GM21367 (cell line): ENCODE data around the gene GPATCH3.
"Not testable (repeated sequence)": the region's sequence is repeated elsewhere in the genome, so short reads cannot be mapped to it uniquely, and the experiment has no call there.

Experiments used
- ATAC-seq: cut with Tn5 transposase; IDR thresholded peaks from one replicate; pipeline ENCODE4 v1.9.1; 2021; ENCODE audit not compliant: unreplicated experiment

The GPATCH3 gene

GRCh38 chr1:26874896-26875295 lies 25.4 kb downstream of the GPATCH3 start:
- ATAC-seq = no peak

- not testable (repeated sequence) for ATAC-seq
Measured at GRCh38 chr1:26873097-26873496, 27.2 kb downstream of the GPATCH3 start.

- ATAC-seq = peak; percentile 76
Measured at GRCh38 chr1:26864610-26865480, 35.4 kb downstream of the GPATCH3 start.

- no peak for ATAC-seq
Measured at GRCh38 chr1:26863685-26864077, 36.6 kb downstream of the GPATCH3 start.

GRCh38 chr1:26862781-26863684 lies 37.2 kb downstream of the GPATCH3 start, which contains the start of gene SFN:
TSS of gene SFN (plus strand) at chr1:26863149. CDS start at chr1:26863213, 64 bp downstream.
- no peak for ATAC-seq

GRCh38 chr1:26861889-26862378 lies 38.3 kb downstream of the GPATCH3 start:
- no peak for ATAC-seq

GRCh38 chr1:26861286-26861701 lies 39.0 kb downstream of the GPATCH3 start:
- no peak for ATAC-seq

- no peak for ATAC-seq
Measured at GRCh38 chr1:26858891-26859640, 41.2 kb downstream of the GPATCH3 start.

GRCh38 chr1:26858160-26858559 lies 42.1 kb downstream of the GPATCH3 start:
- no peak for ATAC-seq

- ATAC-seq = no peak
Measured at GRCh38 chr1:26857473-26858060, 42.7 kb downstream of the GPATCH3 start.

GRCh38 chr1:26856604-26857469 lies 43.4 kb downstream of the GPATCH3 start:
- ATAC-seq = no peak

- no peak for ATAC-seq
Measured at GRCh38 chr1:26856181-26856580, 44.1 kb downstream of the GPATCH3 start.

- ATAC-seq = no peak
Measured at GRCh38 chr1:26855636-26856035, 44.6 kb downstream of the GPATCH3 start.

- ATAC-seq = no peak
Measured at GRCh38 chr1:26854906-26855305, 45.4 kb downstream of the GPATCH3 start.

GRCh38 chr1:26853600-26853999 lies 46.7 kb downstream of the GPATCH3 start:
- no peak for ATAC-seq

GRCh38 chr1:26853156-26853555 lies 47.1 kb downstream of the GPATCH3 start:
- ATAC-seq = no peak

GRCh38 chr1:26852701-26853100 lies 47.6 kb downstream of the GPATCH3 start:
- no peak for ATAC-seq

GRCh38 chr1:26851106-26851684 lies 49.1 kb downstream of the GPATCH3 start:
- no peak for ATAC-seq
